Measurements from ENCODE around the gene ORAI1.
"Not testable (repeated sequence)": the region's sequence is repeated elsewhere in the genome, so short reads cannot be mapped to it uniquely, and the experiment has no call there.

The ORAI1 gene

DNA sequence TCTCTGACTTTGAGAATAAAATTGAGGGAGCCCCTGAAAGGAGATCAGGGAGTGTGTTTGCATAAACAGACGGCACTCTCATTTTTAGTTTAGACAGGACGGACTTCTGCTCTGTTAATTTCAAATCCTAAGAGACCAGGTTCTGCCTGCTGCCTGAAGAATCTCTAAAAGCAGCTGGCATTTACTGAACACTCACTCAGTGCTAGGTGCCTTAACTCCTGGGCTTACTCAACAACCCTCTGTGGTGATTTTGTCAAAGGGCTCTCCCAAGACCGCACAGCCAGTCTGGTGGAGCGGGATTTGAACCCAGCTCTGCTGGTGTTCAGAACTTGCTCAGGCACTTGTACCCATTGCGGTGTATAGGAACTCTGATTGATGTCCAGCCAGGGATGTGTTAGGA is 2.2 kb downstream of the ORAI1 start:
- no peak for DNase-seq (ENCODE audit: low read depth, low spot score)
- ChIA-PET CTCF (interaction anchor here (0.7 to 16.7 kb wide), 6 partner anchors 10 to 76 kb away, joined by 3 to 225 read pairs (median 18); partner anchors contain the start of gene MORN3), POLR2A (interaction anchor here (1.7 kb wide), 1 partner anchor 52 kb away, joined by 3 read pairs; no protein-coding TSS in a partner anchor)
- TF ChIP-seq, protein P1, sequence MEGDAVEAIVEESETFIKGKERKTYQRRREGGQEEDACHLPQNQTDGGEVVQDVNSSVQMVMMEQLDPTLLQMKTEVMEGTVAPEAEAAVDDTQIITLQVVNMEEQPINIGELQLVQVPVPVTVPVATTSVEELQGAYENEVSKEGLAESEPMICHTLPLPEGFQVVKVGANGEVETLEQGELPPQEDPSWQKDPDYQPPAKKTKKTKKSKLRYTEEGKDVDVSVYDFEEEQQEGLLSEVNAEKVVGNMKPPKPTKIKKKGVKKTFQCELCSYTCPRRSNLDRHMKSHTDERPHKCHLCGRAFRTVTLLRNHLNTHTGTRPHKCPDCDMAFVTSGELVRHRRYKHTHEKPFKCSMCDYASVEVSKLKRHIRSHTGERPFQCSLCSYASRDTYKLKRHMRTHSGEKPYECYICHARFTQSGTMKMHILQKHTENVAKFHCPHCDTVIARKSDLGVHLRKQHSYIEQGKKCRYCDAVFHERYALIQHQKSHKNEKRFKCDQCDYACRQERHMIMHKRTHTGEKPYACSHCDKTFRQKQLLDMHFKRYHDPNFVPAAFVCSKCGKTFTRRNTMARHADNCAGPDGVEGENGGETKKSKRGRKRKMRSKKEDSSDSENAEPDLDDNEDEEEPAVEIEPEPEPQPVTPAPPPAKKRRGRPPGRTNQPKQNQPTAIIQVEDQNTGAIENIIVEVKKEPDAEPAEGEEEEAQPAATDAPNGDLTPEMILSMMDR (IDR thresholded peaks at IDR 0.05; ENCODE audit: insufficient read depth, low read length, missing control alignments) = no peak
- H3K4me3 ChIP-seq (ENCODE audit: low read depth, low read length) = no peak overlapping the region

DNA sequence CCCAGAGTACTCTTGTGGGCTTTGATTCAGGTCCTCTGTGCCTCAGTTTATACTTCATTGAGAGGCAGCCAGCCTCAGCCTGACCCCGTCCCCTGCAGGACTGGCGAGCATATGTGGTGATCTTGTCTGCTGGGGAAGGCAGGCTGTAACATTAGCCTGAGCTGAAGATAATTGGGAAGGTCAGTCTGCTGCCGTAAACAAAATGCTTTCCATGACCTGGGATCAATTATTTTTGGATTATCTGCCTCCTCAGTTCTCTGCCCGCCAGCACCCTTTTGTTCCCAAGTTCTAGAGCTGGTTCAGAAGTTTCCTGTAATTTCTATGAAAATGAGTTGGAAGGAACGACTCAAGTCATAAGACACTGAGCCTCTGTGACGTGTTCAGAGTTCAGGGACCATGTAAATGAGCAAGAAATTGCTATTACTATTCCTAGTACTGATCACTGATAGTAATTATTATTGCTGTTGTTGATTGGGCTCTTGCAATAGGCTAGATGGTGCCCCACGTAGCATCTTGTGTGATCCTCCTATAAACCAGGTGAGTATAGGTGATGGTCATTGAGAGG is 4.5 kb downstream of the ORAI1 start:
- no peak overlapping the region for H3K4me3 ChIP-seq (ENCODE audit: low read depth, low read length)
- POLR2A ChIA-PET = interaction anchor here (0.6 kb wide), 1 partner anchor 54 kb away, joined by 3 read pairs; no protein-coding TSS in a partner anchor
- DNase-seq (ENCODE audit: low read depth, low spot score) = no peak
- CTCF ChIA-PET = interaction anchor here (0.9 to 16.7 kb wide), 2 partner anchors 37 to 78 kb away, joined by 5 to 225 read pairs; no protein-coding TSS in a partner anchor
- TF ChIP-seq, protein P1 (IDR thresholded peaks at IDR 0.05; ENCODE audit: insufficient read depth, low read length, missing control alignments) = no peak

DNA sequence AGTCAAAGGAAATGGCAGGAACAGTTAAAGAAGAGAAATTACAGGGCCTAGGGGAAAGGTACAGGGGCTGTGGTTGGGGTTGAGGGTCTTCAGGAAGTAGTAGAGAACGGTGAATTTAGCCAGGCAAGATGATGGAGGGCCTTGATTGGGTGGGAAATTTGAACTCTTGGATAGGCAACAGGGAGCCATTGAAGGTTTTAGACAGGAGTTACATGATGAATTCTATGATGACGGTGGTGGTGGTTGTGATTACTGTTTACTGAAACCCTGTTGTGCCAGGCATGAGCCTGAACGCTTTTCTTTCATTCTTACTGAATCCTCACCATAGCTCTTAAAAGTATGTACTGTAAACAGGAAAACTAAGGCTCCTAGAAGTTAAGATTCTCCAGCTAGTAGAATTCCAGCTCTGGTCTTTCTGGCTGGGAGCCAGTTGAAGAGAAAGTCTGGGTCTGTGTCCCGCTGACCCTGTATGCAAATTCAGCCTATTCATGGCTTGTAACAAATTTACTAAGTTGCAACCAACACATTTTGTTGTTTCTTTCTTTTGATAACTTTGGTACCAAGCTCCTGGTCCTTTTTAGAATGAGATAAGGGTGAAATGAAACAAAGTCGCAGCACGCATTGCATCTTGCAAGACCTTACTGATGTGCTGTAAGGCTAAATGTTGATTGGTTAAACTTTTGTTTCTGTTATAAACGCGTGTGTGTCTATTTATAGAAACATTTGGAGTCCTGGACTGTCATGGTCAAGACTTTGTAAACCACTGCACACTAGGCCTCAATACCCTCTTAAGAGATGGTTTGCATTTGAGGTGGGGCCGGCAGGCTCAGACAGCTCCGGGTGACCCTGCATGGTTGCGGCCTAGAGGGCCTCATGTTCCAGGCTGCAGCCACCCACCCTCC is 6.0 kb downstream of the ORAI1 start:
- no peak for DNase-seq (ENCODE audit: low read depth, low spot score)
- H3K4me3 ChIP-seq (ENCODE audit: low read depth, low read length) = no peak overlapping the region
- TF ChIP-seq, protein P1 (IDR thresholded peaks at IDR 0.05; ENCODE audit: insufficient read depth, low read length, missing control alignments) = no peak
- ChIA-PET POLR2A (no interaction called here), CTCF (interaction anchor here (1.2 to 16.7 kb wide), 3 partner anchors 9 to 80 kb away, joined by 3 to 225 read pairs (median 5); no protein-coding TSS in a partner anchor)

DNA sequence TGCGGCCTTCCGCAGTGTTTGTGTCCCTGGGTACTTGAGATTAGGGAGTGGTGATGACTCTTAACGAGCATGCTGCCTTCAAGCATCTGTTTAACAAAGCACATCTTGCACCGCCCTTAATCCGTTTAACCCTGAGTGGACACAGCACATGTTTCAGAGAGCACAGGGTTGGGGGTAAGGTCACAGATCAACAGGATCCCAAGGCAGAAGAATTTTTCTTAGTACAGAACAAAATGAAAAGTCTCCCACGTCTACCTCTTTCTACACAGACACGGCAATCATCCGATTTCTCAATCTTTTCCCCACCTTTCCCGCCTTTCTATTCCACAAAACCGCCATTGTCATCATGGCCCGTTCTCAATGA is 7.5 kb downstream of the ORAI1 start:
- H3K4me3 ChIP-seq (ENCODE audit: low read depth, low read length); DNase-seq (ENCODE audit: low read depth, low spot score); POLR2A ChIA-PET: not testable (repeated sequence)
- CTCF ChIA-PET = interaction anchor here (0.8 to 1.8 kb wide), 2 partner anchors 10 to 82 kb away, joined by 4 to 5 read pairs; no protein-coding TSS in a partner anchor

DNA sequence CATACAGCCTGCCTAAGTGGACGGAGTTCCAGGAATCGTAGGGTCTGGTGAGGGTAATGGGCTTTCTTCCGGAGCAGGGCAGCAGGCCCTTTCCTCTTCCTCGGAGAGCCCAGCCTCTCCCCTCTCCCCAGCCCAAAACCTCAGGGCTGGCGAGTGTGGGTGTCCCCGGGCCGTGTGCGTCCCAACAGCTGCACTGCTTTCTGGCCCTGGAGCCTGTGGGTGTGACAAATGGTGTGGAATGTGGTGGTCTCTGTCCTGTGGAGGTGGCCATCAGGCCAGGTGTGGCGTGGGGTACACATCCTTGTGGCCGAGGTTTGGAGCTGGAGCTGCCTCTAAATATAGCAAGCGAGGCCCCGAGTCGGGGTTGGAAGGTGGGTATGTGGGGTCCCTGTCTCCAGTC is 8.5 kb downstream of the ORAI1 start:
- no peak for DNase-seq (ENCODE audit: low read depth, low spot score)
- no peak overlapping the region for H3K4me3 ChIP-seq (ENCODE audit: low read depth, low read length)
- CTCF ChIA-PET = interaction anchor here (2.8 to 7.2 kb wide), 2 partner anchors 8 to 82 kb away, joined by 9 to 63 read pairs; partner anchors contain the start of gene ORAI1
- TF ChIP-seq, protein P1 (IDR thresholded peaks at IDR 0.05; ENCODE audit: insufficient read depth, low read length, missing control alignments) = no peak
- POLR2A ChIA-PET = no interaction called here

DNA sequence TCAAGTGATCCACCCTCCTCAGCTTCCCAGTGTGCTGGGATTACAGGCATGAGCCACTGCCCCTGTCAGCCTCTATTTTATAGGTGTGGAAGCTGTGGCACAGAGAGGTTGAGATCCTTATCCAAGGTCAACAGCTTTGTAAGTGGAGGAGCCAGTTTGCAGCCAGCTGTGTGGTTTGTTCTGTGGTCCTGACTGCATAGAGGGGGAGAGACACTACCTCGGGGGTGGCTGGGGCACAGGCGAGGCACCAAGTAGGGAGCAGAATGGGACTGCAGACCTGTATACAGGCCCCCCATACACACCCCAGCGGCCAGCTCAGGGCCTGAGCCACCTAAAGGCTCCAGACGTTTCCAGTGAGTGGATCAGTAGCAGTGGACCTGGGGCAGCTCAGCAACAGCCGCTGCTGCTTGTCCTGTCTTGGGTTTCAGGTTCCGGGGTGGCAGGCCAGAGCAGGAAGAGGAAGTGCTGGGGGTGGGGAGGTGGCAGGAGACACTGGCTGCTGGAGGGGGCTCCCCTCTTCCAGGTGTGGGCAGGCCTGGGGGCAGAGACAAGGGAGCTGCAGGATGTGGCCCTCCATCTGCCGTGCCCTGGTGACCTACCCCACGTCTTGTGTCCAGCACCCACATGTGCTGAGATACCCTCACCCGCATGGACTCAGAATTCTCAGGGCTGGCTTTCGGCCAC is 11.0 kb downstream of the ORAI1 start:
- TF ChIP-seq, protein P1 (IDR thresholded peaks at IDR 0.05; ENCODE audit: insufficient read depth, low read length, missing control alignments) = no peak
- DNase-seq (ENCODE audit: low read depth, low spot score) = no peak
- H3K4me3 ChIP-seq (ENCODE audit: low read depth, low read length) = no peak overlapping the region
- ChIA-PET POLR2A (no interaction called here), CTCF (interaction anchor here (0.7 to 7.2 kb wide), 5 partner anchors 10 to 84 kb away, joined by 4 to 63 read pairs (median 5); partner anchors contain the start of genes MORN3 and ORAI1)
